ENCODE data around the gene MLIP.

DNA sequence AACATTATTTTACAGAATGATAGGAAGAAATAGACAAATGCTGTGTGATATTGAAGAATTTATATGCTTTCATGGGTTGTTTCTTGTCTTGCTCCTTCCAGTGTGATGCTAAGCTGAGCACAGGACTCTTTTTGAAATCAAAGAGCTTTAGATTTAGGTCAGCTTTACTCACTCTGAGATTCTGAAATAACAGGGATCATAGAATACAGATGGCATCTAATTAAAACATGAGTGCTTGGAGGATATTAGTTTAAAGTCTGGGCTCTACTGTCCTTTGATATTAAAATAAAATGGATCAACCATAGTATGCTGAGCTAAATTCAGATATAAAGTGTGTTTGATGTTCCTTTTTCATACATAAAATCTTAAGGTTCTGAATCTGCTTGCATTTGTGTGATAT, 29.6 kb downstream of the MLIP start:
- TF ChIP-seq, protein P1, sequence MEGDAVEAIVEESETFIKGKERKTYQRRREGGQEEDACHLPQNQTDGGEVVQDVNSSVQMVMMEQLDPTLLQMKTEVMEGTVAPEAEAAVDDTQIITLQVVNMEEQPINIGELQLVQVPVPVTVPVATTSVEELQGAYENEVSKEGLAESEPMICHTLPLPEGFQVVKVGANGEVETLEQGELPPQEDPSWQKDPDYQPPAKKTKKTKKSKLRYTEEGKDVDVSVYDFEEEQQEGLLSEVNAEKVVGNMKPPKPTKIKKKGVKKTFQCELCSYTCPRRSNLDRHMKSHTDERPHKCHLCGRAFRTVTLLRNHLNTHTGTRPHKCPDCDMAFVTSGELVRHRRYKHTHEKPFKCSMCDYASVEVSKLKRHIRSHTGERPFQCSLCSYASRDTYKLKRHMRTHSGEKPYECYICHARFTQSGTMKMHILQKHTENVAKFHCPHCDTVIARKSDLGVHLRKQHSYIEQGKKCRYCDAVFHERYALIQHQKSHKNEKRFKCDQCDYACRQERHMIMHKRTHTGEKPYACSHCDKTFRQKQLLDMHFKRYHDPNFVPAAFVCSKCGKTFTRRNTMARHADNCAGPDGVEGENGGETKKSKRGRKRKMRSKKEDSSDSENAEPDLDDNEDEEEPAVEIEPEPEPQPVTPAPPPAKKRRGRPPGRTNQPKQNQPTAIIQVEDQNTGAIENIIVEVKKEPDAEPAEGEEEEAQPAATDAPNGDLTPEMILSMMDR (IDR thresholded peaks at IDR 0.05), result no peak
- no peak for TF ChIP-seq POLR2A (IDR thresholded peaks at IDR 0.05)
